ENCODE data around the gene MAN1A1.

GRCh38 chr6:119319694-119320093 is 29.9 kb downstream of the MAN1A1 start:
- TF ChIP-seq POLR2A (IDR thresholded peaks at IDR 0.05) (no peak), CTCF (IDR thresholded peaks at IDR 0.05 in 4 of 5, conservative IDR thresholded peaks at IDR 0.05 in 1 of 5) (no peak)

All from gastrocnemius medialis (tissue), 4 donors.